ENCODE results near the gene FAM222A. TPM values are rescaled to one million over a fixed set of nuclear protein-coding genes. Genes with fewer than 3 reads are reported as not detected.
A peak's percentile ranks its signal among the peaks of the same experiment; 100 is the strongest.

Gene FAM222A
- polyA plus RNA-seq, 1 donor: 9.8 TPM

GRCh38 chr12:109797905-109798669 lies 84.5 kb downstream of the FAM222A start:
- DNase-seq (ENCODE audit: low read depth): no peak

- DNase-seq (ENCODE audit: low read depth): no peak
Observed at GRCh38 chr12:109798691-109799090, 85.1 kb downstream of the FAM222A start.

GRCh38 chr12:109800536-109800935 lies 86.9 kb downstream of the FAM222A start:
- DNase-seq (ENCODE audit: low read depth): no peak

- DNase-seq (ENCODE audit: low read depth): no peak
Observed at GRCh38 chr12:109802828-109803227, 89.2 kb downstream of the FAM222A start.

- DNase-seq (ENCODE audit: low read depth): no peak
Observed at GRCh38 chr12:109803678-109804077, 90.1 kb downstream of the FAM222A start.

GRCh38 chr12:109804820-109805761 lies 91.5 kb downstream of the FAM222A start:
- DNase-seq (ENCODE audit: low read depth): peak; percentile 6

GRCh38 chr12:109807954-109808643 lies 94.5 kb downstream of the FAM222A start:
- no peak for DNase-seq (ENCODE audit: low read depth)

GRCh38 chr12:109808876-109809646 lies 95.4 kb downstream of the FAM222A start:
- no peak for DNase-seq (ENCODE audit: low read depth)

GRCh38 chr12:109810954-109811623 lies 97.5 kb downstream of the FAM222A start:
- no peak for DNase-seq (ENCODE audit: low read depth)

GRCh38 chr12:109811624-109811995 lies 98.0 kb downstream of the FAM222A start:
- no peak for DNase-seq (ENCODE audit: low read depth)

GRCh38 chr12:109813810-109814416 lies 100.3 kb downstream of the FAM222A start:
- no peak for DNase-seq (ENCODE audit: low read depth)

- no peak for DNase-seq (ENCODE audit: low read depth)
Observed at GRCh38 chr12:109814600-109815150, 101.0 kb downstream of the FAM222A start.

GRCh38 chr12:109815225-109815624 lies 101.6 kb downstream of the FAM222A start:
- DNase-seq (ENCODE audit: low read depth): no peak

- no peak for DNase-seq (ENCODE audit: low read depth)
Observed at GRCh38 chr12:109815757-109816617, 102.4 kb downstream of the FAM222A start.

GRCh38 chr12:109816870-109817269 lies 103.2 kb downstream of the FAM222A start:
- no peak for DNase-seq (ENCODE audit: low read depth)

GRCh38 chr12:109817627-109818231 lies 104.1 kb downstream of the FAM222A start:
- DNase-seq (ENCODE audit: low read depth): no peak

GRCh38 chr12:109818253-109818652 lies 104.6 kb downstream of the FAM222A start:
- no peak for DNase-seq (ENCODE audit: low read depth)

GRCh38 chr12:109818905-109819500 lies 105.4 kb downstream of the FAM222A start:
- no peak for DNase-seq (ENCODE audit: low read depth)
